Transverse colon (tissue), 4 donors: Measurements from ENCODE around the gene WWOX. TPM values are rescaled to one million over a fixed set of nuclear protein-coding genes. Genes with fewer than 3 reads are reported as not detected.

ENCODE experiments used
- DNase-seq: peaks from one replicate; pipeline ENCODE4 v3.0.0-alpha.2; 2019
- H3K27ac ChIP-seq, 4 donors: fragments of 200-600 bp; sonication (generic); 2 replicates each; pipeline ENCODE4 v1.5.1; 2016 to 2018; ENCODE audit warnings: inconsistent platforms in 4 of 4
- H3K27me3 ChIP-seq: fragments of 200-600 bp; sonication (generic); 2 replicates; pipeline ENCODE4 v1.5.1; 2017; ENCODE audit warnings: inconsistent platforms
- H3K36me3 ChIP-seq, 4 donors: fragments of 200-600 bp; sonication (generic); 2 replicates each; pipeline ENCODE4 v1.5.1; 2017 to 2019; ENCODE audit warnings: inconsistent platforms in 4 of 4
- H3K4me1 ChIP-seq, 4 donors: fragments of 200-600 bp; sonication (generic); 2 replicates each; pipeline ENCODE4 v1.5.1; 2017 to 2020; ENCODE audit warnings: inconsistent platforms in 4 of 4
- H3K4me3 ChIP-seq, 4 donors: fragments of 200-600 bp; sonication (generic); 1 replicate in 1 of 4; 2 replicates in 3 of 4; pipeline versions ENCODE4 v1.5.1 to v1.6.1; 2017 to 2019; ENCODE audit warnings: inconsistent platforms in 4 of 4
- H3K9me3 ChIP-seq, 2 donors: fragments of 200-600 bp; sonication (generic); 2 replicates each; pipeline ENCODE4 v1.5.1; 2017 to 2019; ENCODE audit warnings: inconsistent platforms in 2 of 2
- CTCF ChIP-seq, 5 experiments: fragments of 200-600 bp in 3 of 5; fragments of 450-650 bp in 2 of 5; sonication (generic) in 3 of 5; IDR thresholded peaks; 1 replicate in 2 of 5; 2 replicates in 3 of 5; pipeline ENCODE4 v1.5.1; 2016 to 2017; ENCODE audit warnings: antibody characterized with exemption in 5 of 5, inconsistent platforms in 3 of 5, mild to moderate bottlenecking in 2 of 5, moderate library complexity in 1 of 5
- EP300 ChIP-seq: sonication (generic); formaldehyde crosslinking; IDR thresholded peaks from one replicate; pipeline ENCODE4 v1.6.1; 2017; ENCODE audit warnings: antibody characterized with exemption, low read depth
- POLR2A ChIP-seq: fragments of 450-650 bp; IDR thresholded peaks from one replicate; pipeline ENCODE4 v1.6.1; 2016; ENCODE audit warnings: antibody characterized with exemption, mild to moderate bottlenecking, moderate library complexity
- POLR2AphosphoS5 ChIP-seq, 3 donors: sonication (generic); formaldehyde crosslinking; IDR thresholded peaks; one replicate each; pipeline ENCODE4 v1.6.1; 2016; ENCODE audit warnings: antibody characterized with exemption in 3 of 3
- WGBS, 2 donors: methylation state at CpG; one replicate each; pipeline ENCODE4 v1.1.5; 2018; ENCODE audit warnings: low coverage in 1 of 2; 5-methylcytosine and 5-hydroxymethylcytosine counted together
- in situ Hi-C, 4 donors: fragments of 200-750 bp; cut with MboI; loops; one replicate each; pipeline versions ENCODE4 v1.15.0 to v1.15.1; 2017; ENCODE audit warnings: low sequenced_read_pairs in 3 of 4, low pct_ligation_motif_present in 1 of 4, low pct_unique_long_range_greater_than_20kb in 1 of 4
- intact Hi-C: fragments of 100-400 bp; cut with DNase I; formaldehyde crosslinking; loops from one replicate; pipeline ENCODE4 v1.15.1; 2023; ENCODE audit warnings: low total_unique reads
- total RNA-seq, 4 donors: library from RNA; depleted of rRNA; stranded (reverse); fragments of >200 nt; gene quantifications; one replicate each; pipeline ENCODE4 v1.1.0, GENCODE V29; 2016

Gene WWOX
- total RNA-seq, 4 donors from 2014 or later, result 11.2 to 53.8 (median 24.8) TPM

GRCh38 chr16:78147911-78148401, 48.5 kb downstream of the WWOX start:
- intact Hi-C loops, result no loop called here
- no peaks in the 10 kb centered on the region for H3K9me3 ChIP-seq
- no peak for DNase-seq
- TF ChIP-seq CTCF (IDR thresholded peaks at IDR 0.05) (no peak), EP300 (no peak)
- no peaks in the 10 kb centered on the region for H3K4me1 ChIP-seq
- H3K27me3 ChIP-seq, result no peaks in the 10 kb centered on the region
- H3K27ac ChIP-seq, result no peak overlapping the region
- in situ Hi-C loops, result no loop called here
- 87 to 90% methylated on average over 10 of the region's 10 CpGs for WGBS, 2 donors
- no peak overlapping the region for H3K4me3 ChIP-seq
- H3K36me3 ChIP-seq, result no peaks in the 10 kb centered on the region

GRCh38 chr16:78150233-78150632, 50.8 kb downstream of the WWOX start:
- no peaks in the 10 kb centered on the region for H3K4me1 ChIP-seq
- no peak overlapping the region for H3K4me3 ChIP-seq
- H3K27me3 ChIP-seq, result no peaks in the 10 kb centered on the region
- in situ Hi-C loops (no loop called here), intact Hi-C loops (no loop called here)
- H3K27ac ChIP-seq, result no peak overlapping the region
- DNase-seq, result no peak
- WGBS, 2 donors, result 77 to 83% methylated on average over 4 to 6 of the region's 6 CpGs
- no peak for TF ChIP-seq CTCF (IDR thresholded peaks at IDR 0.05)
- TF ChIP-seq POLR2AphosphoS5 (IDR thresholded peaks at IDR 0.05), result no peak
- no peak for TF ChIP-seq POLR2A
- no peak for TF ChIP-seq EP300
- no peaks in the 10 kb centered on the region for H3K36me3 ChIP-seq
- H3K9me3 ChIP-seq, result no peaks in the 10 kb centered on the region

GRCh38 chr16:78154729-78155461, 55.4 kb downstream of the WWOX start:
- TF ChIP-seq POLR2A (no peak), CTCF (IDR thresholded peaks at IDR 0.05) (no peak), EP300 (no peak), POLR2AphosphoS5 (IDR thresholded peaks at IDR 0.05) (no peak)
- intact Hi-C loops (no loop called here), in situ Hi-C loops (no loop called here)
- Histone ChIP-seq H3K4me1 (peaks cover 0 to 3% (median 0%) of the 10 kb centered on the region in 4 donors), H3K9me3 (no peaks in the 10 kb centered on the region), H3K36me3 (no peaks in the 10 kb centered on the region), H3K27ac (no peak overlapping the region), H3K4me3 (no peak overlapping the region), H3K27me3 (no peaks in the 10 kb centered on the region)
- WGBS, 2 donors, result 69 to 83% methylated on average over 1 to 5 of the region's 5 CpGs
- no peak for DNase-seq

GRCh38 chr16:78155791-78156345, 56.4 kb downstream of the WWOX start:
- whole genome bisulfite sequencing, 2 donors, result 40 to 46% methylated on average over 7 of the region's 7 CpGs
- no peak for TF ChIP-seq EP300
- TF ChIP-seq POLR2AphosphoS5 (IDR thresholded peaks at IDR 0.05), result no peak
- no peak for TF ChIP-seq CTCF (IDR thresholded peaks at IDR 0.05)
- TF ChIP-seq POLR2A, result no peak
- in situ Hi-C loops, result no loop called here

More at GRCh38 chr16:78155791-78156345, 56.4 kb downstream of the WWOX start:
- H3K27me3 ChIP-seq, result no peaks in the 10 kb centered on the region
- H3K36me3 ChIP-seq, result no peaks in the 10 kb centered on the region
- H3K27ac ChIP-seq, result no peak overlapping the region
- DNase-seq, result no peak
- intact Hi-C loops, result no loop called here
- peaks cover 0 to 3% (median 0%) of the 10 kb centered on the region in 4 donors for H3K4me1 ChIP-seq
- H3K4me3 ChIP-seq, result no peak overlapping the region
- no peaks in the 10 kb centered on the region for H3K9me3 ChIP-seq
